Thymus (tissue), 14 donors: ENCODE measurements around the gene MEX3D. TPM values are rescaled to one million over a fixed set of nuclear protein-coding genes. Genes with fewer than 3 reads are reported as not detected.
A peak's percentile ranks its signal among the peaks of the same experiment; 100 is the strongest.

Experiments
- DNase-seq, 9 donors: peaks; one replicate each; pipeline ENCODE4 v3.0.0-alpha.2; 2013; ENCODE audit warnings: low spot score in 9 of 9, low read depth in 6 of 9, missing footprints in 1 of 9
- H3K27ac ChIP-seq, 2 donors: one replicate each; pipeline ENCODE4 v1.5.1; 2013; ENCODE audit warnings: control low read depth in 1 of 2, low read depth in 1 of 2, low read length in 1 of 2, mild to moderate bottlenecking in 1 of 2, moderate library complexity in 1 of 2
- H3K27me3 ChIP-seq, 2 donors: one replicate each; pipeline ENCODE4 v1.5.1; 2013; ENCODE audit warnings: low read length in 1 of 2; ENCODE audit not compliant: control insufficient read depth in 2 of 2, insufficient read depth in 1 of 2
- H3K36me3 ChIP-seq, 2 donors: one replicate each; pipeline ENCODE4 v1.5.1; 2013; ENCODE audit warnings: low read length in 1 of 2, mild to moderate bottlenecking in 1 of 2, moderate library complexity in 1 of 2; ENCODE audit not compliant: control insufficient read depth in 2 of 2, insufficient read depth in 2 of 2
- H3K4me1 ChIP-seq, 2 donors: one replicate each; pipeline ENCODE4 v1.5.1; 2013; ENCODE audit warnings: low read length in 2 of 2; ENCODE audit not compliant: control insufficient read depth in 2 of 2, insufficient read depth in 2 of 2
- H3K4me3 ChIP-seq, 2 donors: one replicate each; pipeline ENCODE4 v1.5.1; 2013; ENCODE audit warnings: low read length in 2 of 2, control low read depth in 1 of 2, mild to moderate bottlenecking in 1 of 2
- H3K9me3 ChIP-seq, 2 donors: one replicate each; pipeline ENCODE4 v1.5.1; 2013; ENCODE audit warnings: low read length in 1 of 2, mild to moderate bottlenecking in 1 of 2; ENCODE audit not compliant: control insufficient read depth in 2 of 2, insufficient read depth in 1 of 2
- WGBS: extraction: QIAGEN DNeasy Blood & Tissue Kit; methylation state at CpG from one replicate; pipeline ENCODE4 v1.1.7; 2013; 5-methylcytosine and 5-hydroxymethylcytosine counted together
- long read RNA-seq, 10 donors: transcript quantifications; one replicate each; lab custom pipeline, GENCODE V29; 2026
- polyA plus RNA-seq: library from polyadenylated mRNA; stranded (reverse); fragments of 200-250 nt; gene quantifications from one replicate; pipeline ENCODE4 v1.2.3, GENCODE V29; 2013
- total RNA-seq: library from RNA; stranded (reverse); fragments of 120-200 nt; gene quantifications from one replicate; pipeline ENCODE4 v1.2.4, GENCODE V29; 2013
- donor health status: healthy.

The MEX3D gene
- 13.0 TPM for total RNA-seq
- 5.4 TPM for polyA plus RNA-seq
- long read RNA-seq, donor 1: 0 reads
- long read RNA-seq, donor 2, partial matches to known transcripts: 0 of 2 reads
- long read RNA-seq, donor 2, other reads (novel, unspliced or antisense): 0 of 2 reads
- long read RNA-seq, donor 3, partial matches to known transcripts: 0 of 2 reads
- long read RNA-seq, donor 3, other reads (novel, unspliced or antisense): 0 of 2 reads
- long read RNA-seq, donor 4, partial matches to known transcripts: 0 of 3 reads
- long read RNA-seq, donor 4, other reads (novel, unspliced or antisense): 0 of 3 reads
- long read RNA-seq, donor 5, transcript MEX3D-201 (2 exons, 2,850 nt): major isoform, 6 of 7 reads
- long read RNA-seq, donor 5, partial matches to known transcripts: 0 of 7 reads
- long read RNA-seq, donor 5, other reads (novel, unspliced or antisense): 0 of 7 reads
- long read RNA-seq, donor 6, partial matches to known transcripts: 8 of 9 reads
- long read RNA-seq, donor 6, other reads (novel, unspliced or antisense): 0 of 9 reads
- long read RNA-seq, donor 7, partial matches to known transcripts: 0 of 1 reads
- long read RNA-seq, donor 7, other reads (novel, unspliced or antisense): 0 of 1 reads
- long read RNA-seq, donor 8, partial matches to known transcripts: 0 of 1 reads
- long read RNA-seq, donor 8, other reads (novel, unspliced or antisense): 0 of 1 reads
- long read RNA-seq, donor 9, partial matches to known transcripts: 0 of 1 reads
- long read RNA-seq, donor 9, other reads (novel, unspliced or antisense): 0 of 1 reads
- long read RNA-seq, donor 10, partial matches to known transcripts: 0 of 3 reads
- long read RNA-seq, donor 10, other reads (novel, unspliced or antisense): 0 of 3 reads

- Histone ChIP-seq H3K27me3 (peaks cover 17 to 46% of the 10 kb centered on the region in 2 donors), H3K9me3 (peaks cover 0 to 21% of the 10 kb centered on the region in 2 donors), H3K4me3 (peak within 1 kb of the TSS in 1 of 2 donors; percentile 74), H3K36me3 (no peaks in the 10 kb centered on the region), H3K27ac (peak within 1 kb of the TSS in 1 of 2 donors; percentile 38), H3K4me1 (peaks cover 6 to 12% of the 10 kb centered on the region in 2 donors)
- WGBS: 10% methylated on average over 60 of the region's 63 CpGs
- peak in 8 of 9 donors; percentile 34 to 87 (median 69) for DNase-seq
These were observed at the start of gene MEX3D for GRCh38 chr19:1568320-1569019. Gene MEX3D, minus strand, starts transcription at chr19:1568325. Its CDS starts 267 bp downstream, at chr19:1568058.

GRCh38 chr19:1616875-1617274, 48.8 kb upstream of the MEX3D start:
- no peak for DNase-seq
- no peak overlapping the region for H3K27ac ChIP-seq
- peaks cover 97% of the 10 kb centered on the region in 2 donors for H3K36me3 ChIP-seq
- H3K4me1 ChIP-seq: peaks cover 0 to 2% of the 10 kb centered on the region in 2 donors
- no peaks in the 10 kb centered on the region for H3K27me3 ChIP-seq
- H3K4me3 ChIP-seq: no peak overlapping the region
- peaks cover 0 to 2% of the 10 kb centered on the region in 2 donors for H3K9me3 ChIP-seq
- 76% methylated on average over 4 of the region's 4 CpGs for WGBS

- whole genome bisulfite sequencing: 87% methylated on average over 8 of the region's 8 CpGs
These were observed 48.3 kb upstream of the MEX3D start for GRCh38 chr19:1616396-1616795.

GRCh38 chr19:1615156-1615765, 47.1 kb upstream of the MEX3D start:
- Histone ChIP-seq H3K9me3 (peaks cover 0 to 2% of the 10 kb centered on the region in 2 donors), H3K4me1 (peaks cover 0 to 2% of the 10 kb centered on the region in 2 donors), H3K4me3 (no peak overlapping the region), H3K27ac (no peak overlapping the region), H3K27me3 (no peaks in the 10 kb centered on the region), H3K36me3 (peaks cover 93 to 97% of the 10 kb centered on the region in 2 donors)
- no peak for DNase-seq
- 98% methylated on average over 41 of the region's 41 CpGs for WGBS

More at GRCh38 chr19:1616396-1616795, 48.3 kb upstream of the MEX3D start:
- Histone ChIP-seq H3K27me3 (no peaks in the 10 kb centered on the region), H3K9me3 (peaks cover 0 to 2% of the 10 kb centered on the region in 2 donors), H3K4me1 (peaks cover 0 to 2% of the 10 kb centered on the region in 2 donors), H3K4me3 (no peak overlapping the region), H3K27ac (no peak overlapping the region), H3K36me3 (peaks cover 96 to 97% of the 10 kb centered on the region in 2 donors)
- DNase-seq: no peak

- H3K27me3 ChIP-seq: no peaks in the 10 kb centered on the region
- H3K27ac ChIP-seq: no peak overlapping the region
- H3K4me1 ChIP-seq: peaks cover 2 to 13% of the 10 kb centered on the region in 2 donors
- DNase-seq: no peak
- no peak overlapping the region for H3K4me3 ChIP-seq
- WGBS: 97% methylated on average over 32 of the region's 32 CpGs
- H3K9me3 ChIP-seq: peaks cover 0 to 2% of the 10 kb centered on the region in 2 donors
- peaks cover 88 to 96% of the 10 kb centered on the region in 2 donors for H3K36me3 ChIP-seq
These were observed 45.9 kb upstream of the MEX3D start for GRCh38 chr19:1613808-1614570.

DNA sequence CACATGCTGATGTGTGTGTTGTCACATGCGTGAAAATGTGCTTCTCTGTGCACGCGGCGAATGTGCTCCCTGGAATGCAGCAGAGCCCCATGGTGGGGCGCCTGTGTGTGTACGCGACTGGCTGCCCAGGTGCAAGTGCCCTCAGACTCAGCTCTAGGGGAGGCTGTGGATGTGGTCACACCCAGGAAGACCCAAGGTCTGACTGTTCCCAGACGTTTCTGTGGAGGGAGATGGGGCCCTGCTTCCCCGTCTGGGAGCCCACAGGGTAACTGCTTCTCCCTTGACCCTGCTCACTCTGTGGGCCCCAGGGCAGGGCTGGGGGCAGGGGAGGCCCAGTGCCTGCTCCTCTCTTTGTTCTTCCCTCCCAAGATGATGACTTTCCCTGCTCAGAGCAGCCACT, 45.0 kb upstream of the MEX3D start:
- peaks cover 0 to 7% of the 10 kb centered on the region in 2 donors for H3K9me3 ChIP-seq
- no peak for DNase-seq
- H3K4me3 ChIP-seq: no peak overlapping the region
- peaks cover 80 to 90% of the 10 kb centered on the region in 2 donors for H3K36me3 ChIP-seq
- H3K27ac ChIP-seq: no peak overlapping the region
- peaks cover 2 to 18% of the 10 kb centered on the region in 2 donors for H3K4me1 ChIP-seq
- no peaks in the 10 kb centered on the region for H3K27me3 ChIP-seq
- WGBS: 70% methylated on average over 9 of the region's 9 CpGs

GRCh38 chr19:1612114-1613086, 44.3 kb upstream of the MEX3D start:
- H3K4me3 ChIP-seq: no peak overlapping the region
- peaks cover 2 to 18% of the 10 kb centered on the region in 2 donors for H3K4me1 ChIP-seq
- WGBS: 99% methylated on average over 39 of the region's 39 CpGs
- H3K27me3 ChIP-seq: no peaks in the 10 kb centered on the region
- H3K9me3 ChIP-seq: peaks cover 0 to 7% of the 10 kb centered on the region in 2 donors
- H3K27ac ChIP-seq: no peak overlapping the region
- no peak for DNase-seq
- peaks cover 72 to 82% of the 10 kb centered on the region in 2 donors for H3K36me3 ChIP-seq
